Posterior cingulate gyrus (tissue), 11 donors: ENCODE measurements around the gene ZNF414.
A peak's percentile ranks its signal among the peaks of the same experiment; 100 is the strongest.

ENCODE experiments used
- DNase-seq, 10 donors: peaks; one replicate each; pipeline versions ENCODE4 v3.0.0 to v3.0.0-alpha.2; 2020 to 2021; ENCODE audit warnings: mixed read lengths in 3 of 10
- intact Hi-C: fragments of 100-400 bp; cut with DNase I; formaldehyde crosslinking; loops from one replicate; pipeline ENCODE4 v1.15.1; 2023

Gene ZNF414

DNA sequence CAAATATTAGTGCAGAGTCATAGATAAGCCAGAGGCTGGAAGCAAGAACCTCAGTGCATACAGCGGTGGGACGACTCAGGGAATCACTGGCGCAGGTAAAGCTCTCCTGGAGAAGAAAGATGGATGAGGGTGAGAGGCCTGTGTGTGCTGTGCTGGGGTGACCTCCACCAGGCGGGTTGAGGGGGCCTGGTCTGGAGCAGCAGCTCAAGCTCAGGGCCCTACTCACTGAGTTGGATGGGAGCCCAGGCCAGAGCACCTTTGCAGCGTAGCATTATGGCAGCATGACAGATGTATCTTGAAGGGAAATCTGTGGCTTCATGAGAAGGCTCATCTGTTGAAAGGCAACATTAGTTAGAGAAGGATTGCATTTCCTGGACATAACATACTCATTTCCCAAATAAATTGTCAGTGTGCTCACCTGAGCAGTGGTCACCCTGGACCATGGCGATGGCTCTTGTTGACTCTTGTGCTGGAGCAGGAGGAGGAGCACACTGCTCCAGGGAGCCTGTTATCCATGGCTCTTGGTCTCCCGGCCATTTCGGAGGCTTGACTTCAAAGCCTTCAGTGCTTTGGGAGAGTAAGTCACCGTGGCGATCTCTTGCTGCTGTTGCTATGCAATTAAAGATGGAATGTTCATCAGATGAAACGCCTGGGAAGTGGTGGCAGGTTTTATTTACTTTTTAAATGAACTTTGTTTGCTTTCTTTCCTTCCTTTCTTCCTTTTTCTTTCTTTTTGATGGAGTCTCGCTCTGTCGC lies 44.2 kb downstream of the ZNF414 start:
- DNase-seq = peak in 1 of 10 donors; percentile 67
- intact Hi-C loops = no loop called here

DNA sequence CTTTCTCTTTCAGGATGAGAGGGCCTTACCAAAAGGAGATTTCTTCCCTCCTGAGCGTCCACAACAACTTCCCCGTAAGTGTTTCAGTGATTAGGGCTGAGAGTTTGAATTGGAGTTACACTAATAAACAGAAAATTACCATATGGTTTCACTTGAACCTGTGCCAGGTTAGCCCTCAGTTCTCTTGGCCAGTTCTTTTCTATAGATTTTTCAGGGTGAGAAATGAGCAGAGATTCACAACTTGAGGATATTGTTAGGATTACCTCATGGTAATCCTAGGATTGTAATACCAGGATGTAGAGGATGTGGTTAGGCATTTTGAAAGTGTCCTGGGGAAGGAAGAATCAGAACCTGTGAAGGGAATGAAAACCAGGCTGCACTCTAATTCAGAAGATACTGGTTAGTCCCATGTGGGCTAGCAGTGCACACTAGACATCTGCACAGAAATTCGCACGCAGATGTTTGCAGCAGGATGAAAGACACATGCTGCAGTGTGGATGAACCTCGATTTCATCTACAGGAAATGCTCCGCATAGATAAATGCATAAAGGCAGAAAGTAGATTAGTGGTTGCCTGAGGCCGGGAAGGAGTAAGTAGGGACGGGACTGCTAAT lies 45.1 kb downstream of the ZNF414 start:
- peak in 1 of 10 donors; percentile 44 for DNase-seq
- intact Hi-C loops = no loop called here

DNA sequence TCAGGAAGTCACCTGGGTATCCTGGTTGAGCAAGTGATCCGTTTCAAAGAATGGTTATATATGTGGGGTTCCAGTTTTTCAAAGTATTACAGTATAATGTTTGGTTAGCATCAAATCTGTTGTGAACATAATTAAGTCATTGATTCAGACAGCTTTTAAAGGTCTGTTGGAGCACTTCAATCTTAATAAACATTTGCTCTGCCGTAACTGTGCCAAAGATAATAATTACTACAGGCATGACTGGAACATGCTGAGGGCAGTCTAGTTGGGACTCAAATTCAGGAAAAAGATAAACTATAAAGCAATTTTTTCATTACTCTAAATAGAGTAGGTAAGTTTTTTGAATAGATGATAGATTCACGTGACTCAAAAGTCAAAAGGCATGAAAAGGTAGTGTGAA lies 45.8 kb downstream of the ZNF414 start:
- intact Hi-C loops = no loop called here
- no peak for DNase-seq

DNA sequence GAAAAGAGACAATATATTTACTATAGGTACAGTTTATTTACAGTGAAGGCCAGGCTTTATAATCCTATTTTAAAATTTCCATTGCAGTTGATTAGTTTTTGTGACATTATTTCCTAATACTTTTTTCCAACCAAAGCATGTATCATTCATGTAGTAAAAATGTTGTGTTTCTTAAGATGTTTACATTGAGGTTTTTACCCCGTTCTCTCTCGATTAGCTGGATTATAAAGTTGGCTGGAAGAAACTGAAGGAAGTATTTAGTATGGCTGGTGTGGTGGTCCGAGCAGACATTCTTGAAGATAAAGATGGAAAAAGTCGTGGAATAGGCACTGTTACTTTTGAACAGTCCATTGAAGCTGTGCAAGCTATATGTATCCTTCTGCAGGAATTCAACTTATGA lies 47.9 kb downstream of the ZNF414 start:
- no peak for DNase-seq
- intact Hi-C loops = no loop called here

DNA sequence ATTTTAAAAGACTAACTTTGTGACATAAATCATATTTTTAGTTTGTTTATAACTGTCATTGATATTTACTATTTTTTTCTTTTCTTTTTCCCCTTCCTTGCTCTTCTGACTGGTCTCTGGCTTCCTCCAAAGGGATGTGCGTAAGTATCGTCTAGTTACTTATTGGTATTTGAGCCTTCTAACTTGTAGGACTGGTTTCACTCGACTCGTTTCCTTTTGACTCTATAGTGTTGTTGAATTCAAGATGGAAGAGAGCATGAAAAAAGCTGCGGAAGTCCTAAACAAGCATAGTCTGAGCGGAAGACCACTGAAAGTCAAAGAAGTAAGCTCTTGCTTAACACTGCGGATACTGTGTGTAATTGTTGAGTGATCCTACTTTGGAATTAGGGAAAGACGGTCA lies 50.6 kb downstream of the ZNF414 start:
- intact Hi-C loops = no loop called here
- no peak for DNase-seq

DNA sequence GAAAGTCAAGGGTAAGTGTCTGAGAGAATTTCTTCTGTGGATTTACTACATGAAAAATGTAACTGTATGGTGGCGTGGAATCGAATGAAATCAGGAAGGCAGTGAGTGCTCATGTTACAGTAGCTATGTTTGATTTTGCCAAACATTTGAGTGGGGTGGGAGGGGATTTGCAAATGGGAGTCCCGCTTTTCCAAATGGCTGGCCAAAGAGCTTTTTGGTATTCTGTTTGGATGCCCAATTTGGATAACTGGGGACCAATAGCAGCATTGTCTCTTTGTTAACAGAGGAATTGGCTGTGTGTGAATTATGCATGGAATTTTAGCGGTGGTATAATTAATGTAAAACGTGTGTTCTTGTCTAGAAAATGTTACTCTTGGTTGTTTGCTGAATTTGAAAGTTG lies 51.4 kb downstream of the ZNF414 start:
- DNase-seq = no peak
- intact Hi-C loops = no loop called here

DNA sequence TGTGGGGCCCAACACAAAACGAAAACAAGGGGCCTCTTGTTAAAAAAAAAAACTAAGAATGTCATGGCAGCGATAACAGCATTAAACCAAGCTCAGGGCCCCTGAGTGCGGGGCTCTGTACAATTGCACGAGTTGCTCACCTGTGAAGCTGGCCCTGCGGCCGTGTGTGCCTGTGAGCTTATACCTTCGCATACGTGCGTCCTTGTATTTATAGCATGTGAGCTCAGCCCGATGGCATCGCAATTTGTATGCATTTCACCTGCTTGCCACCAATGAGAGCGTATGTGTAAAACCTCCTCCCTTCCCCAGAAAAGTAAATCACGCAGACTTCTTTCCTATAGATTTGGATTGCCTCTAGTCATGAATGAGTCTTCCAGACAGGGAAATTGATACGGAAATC lies 52.1 kb downstream of the ZNF414 start:
- intact Hi-C loops = no loop called here
- DNase-seq = peak in 1 of 10 donors; percentile 45

DNA sequence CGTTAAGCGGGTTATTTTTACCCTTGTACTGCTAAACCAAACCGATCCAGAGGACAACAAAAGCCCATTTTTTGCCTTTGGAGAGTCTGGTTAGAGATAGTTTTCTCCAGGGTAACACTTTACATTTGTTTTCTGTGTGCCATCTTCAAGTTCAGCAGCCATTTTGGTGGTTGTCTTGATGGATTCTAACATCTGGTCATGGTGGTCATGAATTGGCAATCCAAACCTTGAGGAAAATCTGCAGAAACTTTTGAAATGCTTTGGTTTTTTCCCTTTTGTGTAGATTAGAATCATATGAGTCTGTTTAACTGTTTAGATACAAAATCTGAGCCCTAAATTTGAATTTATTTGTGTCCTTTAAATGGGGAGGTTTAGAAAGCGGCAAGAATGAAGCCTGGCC lies 52.6 kb downstream of the ZNF414 start:
- intact Hi-C loops = no loop called here

DNA sequence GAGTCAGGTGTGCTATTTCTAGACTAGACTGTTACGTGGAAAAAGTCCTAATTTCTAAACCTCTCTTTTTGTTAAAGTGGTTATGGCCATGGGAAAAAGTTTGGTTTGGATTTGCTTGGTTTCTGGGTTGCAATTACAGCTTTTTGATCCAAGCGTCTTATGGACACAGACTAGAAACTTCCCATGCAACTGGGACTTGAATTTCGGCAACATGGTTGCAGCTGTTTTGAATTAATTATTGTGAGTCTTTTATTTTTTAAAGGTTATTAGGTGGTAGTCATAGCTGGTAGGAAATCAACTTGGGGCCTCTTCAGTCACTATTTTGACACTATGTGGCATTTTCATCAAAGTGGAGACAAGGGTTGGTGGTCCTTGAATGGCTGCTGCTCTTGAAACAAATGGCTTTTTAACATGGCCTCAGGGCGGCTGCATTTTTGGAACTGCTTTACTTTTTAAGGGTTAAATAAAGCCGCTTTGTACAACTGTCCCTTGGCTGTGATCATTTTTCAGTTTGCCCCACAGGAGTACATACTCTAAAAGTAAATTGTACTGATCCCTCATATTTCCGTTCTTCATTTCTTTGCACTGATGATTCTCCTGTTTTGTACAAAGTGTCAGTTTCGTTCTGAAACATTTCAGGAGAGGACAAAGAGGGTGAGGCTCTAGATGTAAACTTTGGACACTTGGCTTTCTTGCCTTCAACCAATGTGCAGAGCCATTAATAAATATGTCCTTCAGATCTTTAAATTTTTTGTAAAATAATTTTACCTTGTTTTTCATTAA lies 53.3 kb downstream of the ZNF414 start:
- intact Hi-C loops = no loop called here
- no peak for DNase-seq

More for the DNA sequence above, 52.6 kb downstream of the ZNF414 start:
- no peak for DNase-seq
